ENCODE measurements around the gene FOXP1.

Gene FOXP1

DNA sequence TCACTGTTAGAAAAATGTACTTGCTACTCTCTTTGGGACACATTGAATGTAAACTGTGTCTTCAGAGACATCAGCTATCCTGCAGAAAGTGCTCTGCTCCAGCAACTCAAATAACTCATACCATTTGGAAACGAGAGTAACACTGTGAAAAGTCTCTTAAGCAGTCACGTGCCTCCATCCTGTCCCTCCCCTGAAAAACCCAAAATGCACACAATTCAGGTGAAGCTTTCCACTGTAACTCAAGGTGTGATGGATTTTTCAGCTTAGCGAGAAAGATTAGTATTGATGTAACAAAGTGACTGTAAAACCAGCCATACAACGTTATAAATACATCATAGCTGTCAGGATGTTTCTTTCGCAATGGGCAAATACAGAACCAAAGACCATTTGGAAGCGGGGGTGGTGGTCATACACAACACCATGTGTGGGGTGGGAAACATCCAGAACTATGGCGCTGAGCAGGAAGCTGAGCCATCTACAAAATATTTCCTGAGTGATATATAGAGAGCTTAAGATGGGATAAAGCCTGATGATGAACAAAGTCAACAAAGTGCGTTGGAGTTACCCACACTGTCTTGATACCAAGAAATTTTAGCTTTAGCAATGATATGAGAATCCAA is 332.3 kb downstream of the FOXP1 start:
- no peak for DNase-seq

DNA sequence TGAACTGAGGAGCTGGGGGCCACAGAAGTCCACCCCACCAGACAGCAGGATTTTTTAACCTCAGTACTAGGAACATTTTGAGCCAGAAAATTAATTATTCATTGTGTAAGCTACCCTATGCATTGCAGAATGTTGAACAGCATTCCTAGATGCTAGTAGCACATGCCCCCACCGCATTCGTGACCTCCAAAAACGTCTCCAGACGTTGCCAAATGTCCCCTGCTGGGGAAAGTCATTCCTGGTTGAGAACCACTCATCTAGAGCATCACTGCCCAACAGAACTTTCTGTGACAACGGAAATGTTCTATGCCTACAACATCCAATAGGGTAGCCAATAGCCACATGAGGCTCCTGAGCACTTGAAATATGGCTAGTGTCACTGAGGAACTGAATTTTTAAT is 333.5 kb downstream of the FOXP1 start:
- no peak for DNase-seq

- no peak for DNase-seq
Measured at GRCh38 chr3:71247958-71248335, 335.6 kb downstream of the FOXP1 start.

DNA sequence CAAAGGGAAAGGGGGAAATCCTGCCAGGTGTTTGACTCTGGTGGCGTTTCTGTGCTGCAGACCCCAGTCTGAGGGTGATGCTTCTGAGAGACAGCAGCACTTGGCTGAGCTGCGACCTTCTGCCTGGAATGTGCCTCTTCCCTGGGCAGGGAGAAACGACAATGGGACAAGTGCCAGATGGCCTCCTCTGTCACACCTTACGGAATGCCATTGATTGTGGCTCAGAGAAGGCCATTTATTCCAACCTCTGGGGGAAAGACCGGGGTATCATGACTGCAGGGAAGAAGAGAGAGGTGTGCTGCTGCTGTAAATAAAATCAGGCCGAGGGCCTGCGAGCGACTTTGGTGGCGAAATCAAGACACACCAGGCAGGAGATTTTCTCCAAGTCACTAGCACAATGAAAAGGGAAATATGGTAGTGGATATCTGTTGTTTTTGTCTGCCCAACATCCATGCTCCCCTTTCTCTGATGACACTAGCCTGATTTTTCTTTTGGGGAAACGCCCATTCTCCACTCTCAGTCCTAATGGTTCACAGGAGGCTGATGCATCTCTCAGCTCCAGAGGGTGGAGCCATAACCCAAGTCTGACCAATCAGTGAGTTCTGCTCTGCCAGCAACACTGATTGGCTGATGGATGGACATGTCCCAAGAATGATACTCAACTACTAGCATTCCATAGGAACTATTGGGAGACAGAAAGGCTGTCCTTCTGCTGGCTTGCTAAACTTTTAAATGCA is 336.1 kb downstream of the FOXP1 start:
- peak in 1 of 2 donors; percentile 3 for DNase-seq

GRCh38 chr3:71245971-71246880 is 337.3 kb downstream of the FOXP1 start:
- DNase-seq: no peak

- no peak for DNase-seq
Measured at GRCh38 chr3:71244826-71245488, 338.6 kb downstream of the FOXP1 start.

DNA sequence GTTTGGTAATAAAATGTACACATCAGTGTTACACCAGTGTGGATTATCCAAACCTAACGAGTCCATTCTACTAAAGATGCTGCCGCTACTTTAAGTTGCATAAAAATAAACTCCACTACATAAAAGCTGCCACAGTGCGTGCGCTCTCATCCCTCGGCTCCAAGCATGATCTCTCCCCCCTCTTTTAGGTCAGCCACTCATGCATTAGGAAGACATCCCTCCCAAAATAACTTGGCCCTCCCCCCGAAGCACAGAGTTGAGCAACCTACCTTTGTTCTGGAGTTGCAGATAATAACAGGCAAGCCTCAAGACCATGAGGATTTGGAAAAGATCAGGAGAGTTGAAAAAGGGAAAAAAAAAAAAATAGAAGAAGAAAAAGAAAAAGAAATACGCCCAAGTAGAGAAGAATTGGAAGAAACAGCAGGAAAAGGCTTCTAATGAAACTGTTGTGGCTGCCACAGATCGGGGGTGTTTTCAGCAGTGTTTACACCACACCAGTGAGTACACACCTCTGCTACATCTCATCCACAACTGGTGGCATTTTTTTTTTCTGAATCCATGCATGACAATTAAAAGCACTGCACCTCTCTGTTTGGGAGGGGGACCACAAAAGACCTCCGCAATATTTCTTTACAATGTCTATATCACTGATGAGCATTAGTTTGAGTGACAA is 339.2 kb downstream of the FOXP1 start:
- no peak for DNase-seq

- DNase-seq: no peak
Measured at GRCh38 chr3:71243229-71243628, 340.3 kb downstream of the FOXP1 start.

GRCh38 chr3:71241981-71242560 is 341.5 kb downstream of the FOXP1 start:
- no peak for DNase-seq

GRCh38 chr3:71241246-71241901 is 342.2 kb downstream of the FOXP1 start:
- no peak for DNase-seq

DNA sequence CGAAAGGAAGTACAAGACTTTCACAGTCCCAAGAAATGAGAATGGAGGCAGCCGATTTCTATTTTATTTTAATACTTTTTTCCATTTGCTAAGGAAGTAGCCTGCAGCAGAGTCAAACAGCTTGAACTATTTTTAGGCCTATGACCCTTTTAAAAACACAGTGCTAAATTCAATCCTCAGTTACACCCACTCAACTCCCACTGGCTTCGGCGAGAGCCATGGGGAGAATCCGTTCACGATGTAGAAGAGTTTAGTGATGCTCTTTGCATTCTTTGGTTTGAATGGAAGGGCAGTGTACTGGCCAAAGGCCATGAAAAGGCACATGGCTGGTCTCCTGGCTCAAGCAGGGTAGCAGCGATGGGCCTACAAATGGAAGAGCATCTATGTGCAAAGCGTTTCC is 343.5 kb downstream of the FOXP1 start:
- no peak for DNase-seq

GRCh38 chr3:71238355-71238757 is 345.2 kb downstream of the FOXP1 start:
- no peak for DNase-seq

DNA sequence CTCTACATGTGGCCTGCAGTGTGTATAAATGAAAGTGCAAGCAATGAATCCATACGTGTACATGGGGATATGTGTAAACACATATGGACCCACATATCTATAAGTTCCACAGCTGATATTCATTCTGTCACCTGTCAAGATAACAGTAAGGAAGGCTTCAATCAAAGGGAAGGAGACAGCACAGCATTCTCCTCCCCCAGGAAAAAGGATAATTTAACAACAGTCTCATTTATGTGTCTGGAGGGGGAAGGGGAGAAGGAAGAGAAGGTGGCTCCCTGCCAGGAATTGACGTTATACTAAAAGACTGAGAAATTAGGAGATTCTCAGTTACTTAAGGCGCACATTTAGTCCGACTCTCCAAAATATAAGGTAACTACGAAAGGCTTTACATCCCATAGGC is 345.9 kb downstream of the FOXP1 start:
- DNase-seq: no peak

- DNase-seq: no peak
Measured at GRCh38 chr3:71235846-71236245, 347.7 kb downstream of the FOXP1 start.

- DNase-seq: no peak
Measured at GRCh38 chr3:71232895-71233294, 350.6 kb downstream of the FOXP1 start.

DNA sequence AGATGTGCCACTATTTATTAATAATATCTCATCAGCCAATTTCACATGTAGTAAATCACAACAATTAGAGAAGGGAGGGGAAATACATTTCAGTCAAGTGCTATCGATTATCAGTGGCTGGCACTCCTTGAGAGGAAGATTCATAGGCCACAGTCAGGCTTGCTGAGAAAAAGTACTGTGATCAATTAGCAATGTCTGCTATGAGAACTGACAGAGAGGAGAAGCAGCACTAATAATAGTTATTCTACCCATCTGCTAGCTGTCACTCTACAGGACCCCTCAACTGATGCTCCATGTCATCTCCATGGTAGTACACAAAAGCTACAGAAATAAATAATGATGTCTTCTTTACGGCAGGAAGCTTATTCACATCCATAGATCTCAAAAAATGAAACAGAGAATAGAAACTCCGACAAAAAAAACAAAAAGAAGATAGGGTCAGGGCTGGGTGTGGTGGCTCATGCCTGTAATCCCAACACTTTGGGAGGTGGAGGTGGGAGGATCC is 351.3 kb downstream of the FOXP1 start:
- no peak for DNase-seq

- DNase-seq: no peak
Measured at GRCh38 chr3:71231680-71232079, 351.8 kb downstream of the FOXP1 start.

DNA sequence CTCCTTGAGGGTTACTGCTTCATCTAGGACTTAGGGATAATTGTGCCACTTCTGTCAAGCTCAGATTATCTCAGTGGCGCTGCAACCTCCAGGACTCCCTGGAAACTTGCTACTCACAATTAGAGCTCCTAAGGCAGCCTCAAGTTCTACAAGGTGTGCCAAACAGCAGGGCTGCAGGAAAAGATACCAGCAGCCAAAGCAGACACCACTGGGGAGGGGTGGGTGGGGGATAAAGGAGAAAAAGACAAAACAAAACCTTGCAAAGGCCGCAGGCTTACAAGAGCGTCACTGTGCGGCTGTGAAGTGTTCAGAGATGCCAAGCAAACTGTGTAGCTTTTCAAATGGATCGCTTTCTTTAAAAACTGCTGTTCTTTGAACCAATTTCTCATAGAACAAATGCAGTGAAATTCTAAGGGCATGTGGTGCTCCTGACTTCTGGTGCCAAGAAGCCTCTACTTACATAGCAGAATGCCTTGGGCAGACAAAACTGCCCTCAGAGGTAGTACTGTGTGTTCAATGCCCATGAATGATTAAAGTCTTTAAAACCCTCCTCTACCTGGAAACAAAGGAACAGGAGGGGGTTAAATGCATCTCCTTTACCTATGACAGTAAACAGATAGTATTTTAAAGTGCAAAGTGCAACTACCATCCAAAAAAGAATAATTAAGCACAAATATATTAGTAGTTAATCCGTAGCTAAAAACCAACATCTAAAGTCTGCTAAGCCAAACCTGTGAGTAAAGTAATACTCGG is 353.4 kb downstream of the FOXP1 start:
- no peak for DNase-seq

DNA sequence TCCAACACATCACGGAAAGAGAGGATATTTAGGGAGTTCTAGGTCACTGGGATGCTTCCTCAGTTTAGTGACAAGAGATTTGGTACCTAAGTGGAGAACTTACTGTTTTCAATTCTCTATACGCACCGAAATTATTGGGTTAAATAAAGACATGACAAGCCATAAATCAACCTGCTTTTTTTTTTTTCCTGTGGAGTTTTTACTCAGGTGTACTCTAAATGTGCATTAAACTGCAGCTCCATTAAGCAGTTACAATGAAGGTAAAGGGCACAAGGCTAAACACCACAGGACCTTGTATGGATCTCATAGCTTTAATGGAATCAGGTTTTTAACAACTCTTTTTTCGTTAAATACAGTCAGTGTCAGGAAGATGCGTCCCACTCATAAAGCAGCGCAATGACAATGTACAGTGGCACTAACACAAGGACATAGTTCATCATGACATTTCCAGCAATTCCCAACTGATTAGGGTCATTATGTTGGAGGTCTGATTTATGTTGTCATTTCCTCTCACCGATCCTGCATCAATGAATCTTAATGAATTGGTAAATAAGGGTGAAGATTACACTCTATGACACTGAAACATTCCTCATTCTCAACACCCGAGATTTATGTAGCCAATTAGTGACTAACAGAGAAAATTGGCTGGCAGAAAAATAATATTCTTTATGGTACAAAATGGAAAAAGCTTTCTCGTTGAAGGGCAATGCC is 355.2 kb downstream of the FOXP1 start:
- DNase-seq: no peak

DNA sequence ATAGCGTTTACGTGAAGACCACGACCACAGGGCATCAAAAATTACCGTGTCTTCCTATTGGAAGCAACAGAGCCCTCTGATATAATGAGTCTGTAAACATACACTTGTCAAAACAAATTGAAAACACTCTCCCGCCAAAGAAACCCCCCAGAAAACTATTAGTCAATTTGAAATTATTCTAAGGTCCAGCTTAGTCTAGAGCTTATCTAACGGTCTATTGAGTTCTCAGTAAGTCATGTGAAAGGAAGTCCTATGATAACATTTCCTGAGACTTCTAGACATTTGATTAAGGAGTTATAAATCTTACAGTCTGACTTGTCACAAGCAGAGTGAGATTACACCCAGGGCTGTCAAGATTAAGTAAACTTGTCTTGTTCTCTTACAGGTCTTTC is 356.3 kb downstream of the FOXP1 start:
- no peak for DNase-seq
